Measurements from ENCODE around the gene LYPD5.

Gene LYPD5

GRCh38 chr19:43784981-43785808 is 17.1 kb downstream of the LYPD5 start:
- Histone ChIP-seq H3K4me3 (ENCODE audit: extremely low read depth, insufficient read depth, low read length, poor library complexity, severe bottlenecking) (no peak overlapping the region), H3K9me3 (ENCODE audit: control insufficient read depth, low read length) (no peaks in the 10 kb centered on the region), H3K4me1 (ENCODE audit: control insufficient read depth, insufficient read depth, low read length, poor library complexity, severe bottlenecking) (peaks cover 24% of the 10 kb centered on the region), H3K36me3 (ENCODE audit: control insufficient read depth, insufficient read depth, low read length) (no peaks in the 10 kb centered on the region), H3K27ac (ENCODE audit: low read depth, low read length, severe bottlenecking) (no peak overlapping the region)
- WGBS, 2 experiments (ENCODE audit: insufficient coverage in 2 of 2), result 39 to 40% methylated on average over 8 to 9 of the region's 10 CpGs

GRCh38 chr19:43784241-43784980 is 17.8 kb downstream of the LYPD5 start:
- no peak overlapping the region for H3K27ac ChIP-seq (ENCODE audit: low read depth, low read length, severe bottlenecking)
- 78 to 87% methylated on average over 3 of the region's 4 CpGs for WGBS, 2 experiments (ENCODE audit: insufficient coverage in 2 of 2)

GRCh38 chr19:43783636-43784035 is 18.6 kb downstream of the LYPD5 start:
- H3K36me3 ChIP-seq (ENCODE audit: control insufficient read depth, insufficient read depth, low read length), result no peaks in the 10 kb centered on the region
- peaks cover 35% of the 10 kb centered on the region for H3K4me1 ChIP-seq (ENCODE audit: control insufficient read depth, insufficient read depth, low read length, poor library complexity, severe bottlenecking)
- H3K4me3 ChIP-seq (ENCODE audit: extremely low read depth, insufficient read depth, low read length, poor library complexity, severe bottlenecking), result no peak overlapping the region
- H3K27ac ChIP-seq (ENCODE audit: low read depth, low read length, severe bottlenecking), result no peak overlapping the region
- no peaks in the 10 kb centered on the region for H3K9me3 ChIP-seq (ENCODE audit: control insufficient read depth, low read length)
- WGBS, 2 experiments (ENCODE audit: insufficient coverage in 2 of 2), result 91 to 92% methylated on average over 8 of the region's 8 CpGs

More at GRCh38 chr19:43784241-43784980, 17.8 kb downstream of the LYPD5 start:
- Histone ChIP-seq H3K4me3 (ENCODE audit: extremely low read depth, insufficient read depth, low read length, poor library complexity, severe bottlenecking) (no peak overlapping the region), H3K4me1 (ENCODE audit: control insufficient read depth, insufficient read depth, low read length, poor library complexity, severe bottlenecking) (peaks cover 31% of the 10 kb centered on the region), H3K9me3 (ENCODE audit: control insufficient read depth, low read length) (no peaks in the 10 kb centered on the region), H3K36me3 (ENCODE audit: control insufficient read depth, insufficient read depth, low read length) (no peaks in the 10 kb centered on the region)

- 89 to 91% methylated on average over 17 to 20 of the region's 24 CpGs for WGBS, 2 experiments (ENCODE audit: insufficient coverage in 2 of 2)
Measured at GRCh38 chr19:43782689-43783231, 19.5 kb downstream of the LYPD5 start.

GRCh38 chr19:43782311-43782660 is 20.0 kb downstream of the LYPD5 start:
- H3K36me3 ChIP-seq (ENCODE audit: control insufficient read depth, insufficient read depth, low read length), result no peaks in the 10 kb centered on the region
- no peaks in the 10 kb centered on the region for H3K9me3 ChIP-seq (ENCODE audit: control insufficient read depth, low read length)
- 73 to 76% methylated on average over 4 to 5 of the region's 8 CpGs for WGBS, 2 experiments (ENCODE audit: insufficient coverage in 2 of 2)
- no peak overlapping the region for H3K27ac ChIP-seq (ENCODE audit: low read depth, low read length, severe bottlenecking)
- peaks cover 45% of the 10 kb centered on the region for H3K4me1 ChIP-seq (ENCODE audit: control insufficient read depth, insufficient read depth, low read length, poor library complexity, severe bottlenecking)
- no peak overlapping the region for H3K4me3 ChIP-seq (ENCODE audit: extremely low read depth, insufficient read depth, low read length, poor library complexity, severe bottlenecking)

More at GRCh38 chr19:43782689-43783231, 19.5 kb downstream of the LYPD5 start:
- no peaks in the 10 kb centered on the region for H3K36me3 ChIP-seq (ENCODE audit: control insufficient read depth, insufficient read depth, low read length)
- no peak overlapping the region for H3K4me3 ChIP-seq (ENCODE audit: extremely low read depth, insufficient read depth, low read length, poor library complexity, severe bottlenecking)
- no peak overlapping the region for H3K27ac ChIP-seq (ENCODE audit: low read depth, low read length, severe bottlenecking)
- peaks cover 41% of the 10 kb centered on the region for H3K4me1 ChIP-seq (ENCODE audit: control insufficient read depth, insufficient read depth, low read length, poor library complexity, severe bottlenecking)
- H3K9me3 ChIP-seq (ENCODE audit: control insufficient read depth, low read length), result no peaks in the 10 kb centered on the region

GRCh38 chr19:43781630-43782310 is 20.5 kb downstream of the LYPD5 start:
- 91 to 93% methylated on average over 11 to 14 of the region's 14 CpGs for WGBS, 2 experiments (ENCODE audit: insufficient coverage in 2 of 2)
- no peaks in the 10 kb centered on the region for H3K36me3 ChIP-seq (ENCODE audit: control insufficient read depth, insufficient read depth, low read length)
- peaks cover 49% of the 10 kb centered on the region for H3K4me1 ChIP-seq (ENCODE audit: control insufficient read depth, insufficient read depth, low read length, poor library complexity, severe bottlenecking)
- H3K27ac ChIP-seq (ENCODE audit: low read depth, low read length, severe bottlenecking), result no peak overlapping the region
- H3K4me3 ChIP-seq (ENCODE audit: extremely low read depth, insufficient read depth, low read length, poor library complexity, severe bottlenecking), result no peak overlapping the region
- H3K9me3 ChIP-seq (ENCODE audit: control insufficient read depth, low read length), result no peaks in the 10 kb centered on the region

GRCh38 chr19:43780706-43781525 is 21.3 kb downstream of the LYPD5 start, which contains the start of gene KCNN4:
TSS of gene KCNN4 (minus strand) at chr19:43780973. CDS start at chr19:43780861, 112 bp downstream.
- H3K27ac ChIP-seq (ENCODE audit: low read depth, low read length, severe bottlenecking), result no peak within 1 kb of the TSS
- 63 to 73% methylated on average over 17 of the region's 19 CpGs for WGBS, 2 experiments (ENCODE audit: insufficient coverage in 2 of 2)
- no peaks in the 10 kb centered on the region for H3K36me3 ChIP-seq (ENCODE audit: control insufficient read depth, insufficient read depth, low read length)
- H3K4me1 ChIP-seq (ENCODE audit: control insufficient read depth, insufficient read depth, low read length, poor library complexity, severe bottlenecking), result peaks cover 51% of the 10 kb centered on the region
- no peaks in the 10 kb centered on the region for H3K9me3 ChIP-seq (ENCODE audit: control insufficient read depth, low read length)
- no peak within 1 kb of the TSS for H3K4me3 ChIP-seq (ENCODE audit: extremely low read depth, insufficient read depth, low read length, poor library complexity, severe bottlenecking)

GRCh38 chr19:43779820-43780219 is 22.4 kb downstream of the LYPD5 start:
- H3K27ac ChIP-seq (ENCODE audit: low read depth, low read length, severe bottlenecking), result no peak overlapping the region
- no peaks in the 10 kb centered on the region for H3K9me3 ChIP-seq (ENCODE audit: control insufficient read depth, low read length)
- 56 to 82% methylated on average over 1 to 2 of the region's 3 CpGs for WGBS, 2 experiments (ENCODE audit: insufficient coverage in 2 of 2)
- no peak overlapping the region for H3K4me3 ChIP-seq (ENCODE audit: extremely low read depth, insufficient read depth, low read length, poor library complexity, severe bottlenecking)
- no peaks in the 10 kb centered on the region for H3K36me3 ChIP-seq (ENCODE audit: control insufficient read depth, insufficient read depth, low read length)
- H3K4me1 ChIP-seq (ENCODE audit: control insufficient read depth, insufficient read depth, low read length, poor library complexity, severe bottlenecking), result peaks cover 50% of the 10 kb centered on the region

- no peak overlapping the region for H3K4me3 ChIP-seq (ENCODE audit: extremely low read depth, insufficient read depth, low read length, poor library complexity, severe bottlenecking)
- H3K9me3 ChIP-seq (ENCODE audit: control insufficient read depth, low read length), result no peaks in the 10 kb centered on the region
- 79 to 89% methylated on average over 12 to 13 of the region's 16 CpGs for WGBS, 2 experiments (ENCODE audit: insufficient coverage in 2 of 2)
- H3K27ac ChIP-seq (ENCODE audit: low read depth, low read length, severe bottlenecking), result no peak overlapping the region
- no peaks in the 10 kb centered on the region for H3K36me3 ChIP-seq (ENCODE audit: control insufficient read depth, insufficient read depth, low read length)
- H3K4me1 ChIP-seq (ENCODE audit: control insufficient read depth, insufficient read depth, low read length, poor library complexity, severe bottlenecking), result peaks cover 49% of the 10 kb centered on the region
Measured at GRCh38 chr19:43779147-43779819, 23.0 kb downstream of the LYPD5 start.
